ENCODE results near the gene ZBTB20. TPM values are rescaled to one million over a fixed set of nuclear protein-coding genes. Genes with fewer than 3 reads are reported as not detected.

ZBTB20 gene
- total and polyA plus RNA-seq, 2 donors (not counting 1 experiment from before 2014, with no cell fraction given), result 4.0 to 123 TPM

- ChIA-PET CTCF (interaction anchor here (1.1 to 17.8 kb wide), 3 partner anchors 9 to 16 kb away, joined by 4 to 203 read pairs (median 36); no protein-coding TSS in a partner anchor), POLR2A (no interaction called here)
- ATAC-seq (ENCODE audit: low read depth), result no peak
- H3K27me3 ChIP-seq (replicated peaks in 1 of 4; ENCODE audit: control extremely low read depth in 1 of 4, control insufficient read depth in 3 of 4, insufficient read depth in 4 of 4, low read length in 3 of 4), result no peaks in the 10 kb centered on the region
- H3K9me3 Mint-ChIP-seq (ENCODE audit: insufficient read depth), result no peaks in the 10 kb centered on the region
- no peak overlapping the region for H2AFZ ChIP-seq (ENCODE audit: insufficient read depth, low read depth, low read length, poor library complexity, severe bottlenecking)
- no peak overlapping the region for H3K4me2 ChIP-seq (replicated peaks; ENCODE audit: low read depth, low read length, poor library complexity, severe bottlenecking)
- no CpG with 5 or more reads among the region's 5 CpGs for WGBS (ENCODE audit: insufficient coverage)
- peaks cover 13 to 15% of the 10 kb centered on the region in 2 donors for H3K4me1 ChIP-seq (ENCODE audit: control insufficient read depth in 2 of 2, insufficient read depth in 2 of 2, low read length in 2 of 2)
- H3K4me3 Mint-ChIP-seq, result no peak overlapping the region
- H3K79me2 ChIP-seq (ENCODE audit: control insufficient read depth, insufficient read depth, low read length), result no peaks in the 10 kb centered on the region
- H3K27ac ChIP-seq (ENCODE audit: low read length in 2 of 2), result no peak overlapping the region
- intact Hi-C loops (cut with micrococcal nuclease), result no loop called here
- H3K9ac ChIP-seq (ENCODE audit: low read length), result no peak overlapping the region
- H3K27ac Mint-ChIP-seq, result no peak overlapping the region
- DNase-seq, result no peak
- H3K4me1 Mint-ChIP-seq, result peaks cover 61% of the 10 kb centered on the region
- peaks cover 4% of the 10 kb centered on the region for H4K20me1 ChIP-seq (ENCODE audit: control insufficient read depth, insufficient read depth, low read length, poor library complexity, severe bottlenecking)
- no peak overlapping the region for H3K4me3 ChIP-seq (ENCODE audit: control extremely low read depth in 1 of 5, extremely low read depth in 1 of 5, insufficient read depth in 1 of 5, low read depth in 2 of 5, low read length in 4 of 5)
- H3K36me3 ChIP-seq (replicated peaks in 1 of 2; ENCODE audit: control extremely low read depth in 1 of 2, control insufficient read depth in 1 of 2, extremely low read depth in 1 of 2, insufficient read depth in 2 of 2, low read length in 1 of 2), result no peaks in the 10 kb centered on the region
- H3K9me3 ChIP-seq (ENCODE audit: control extremely low read depth in 1 of 3, control insufficient read depth in 2 of 3, insufficient read depth in 1 of 3, low read length in 2 of 3), result no peaks in the 10 kb centered on the region
- no peak for TF ChIP-seq CTCF (IDR thresholded peaks at IDR 0.05)
- TF ChIP-seq EZH2 (IDR thresholded peaks at IDR 0.05; ENCODE audit: borderline replicate concordance, insufficient read depth, low read depth, low read length, poor library complexity, severe bottlenecking), result no peak
- H3K27me3 Mint-ChIP-seq, result no peaks in the 10 kb centered on the region
These were observed 711.5 kb downstream of the ZBTB20 start for GRCh38 chr3:114435386-114436115.

GRCh38 chr3:114432310-114432709, 714.8 kb downstream of the ZBTB20 start:
- WGBS (ENCODE audit: insufficient coverage), result 93% methylated on average over 2 of the region's 2 CpGs
- peak overlapping the region; percentile 41 for H3K27ac Mint-ChIP-seq

More at GRCh38 chr3:114432310-114432709, 714.8 kb downstream of the ZBTB20 start:
- Histone ChIP-seq H3K36me3 (replicated peaks in 1 of 2; ENCODE audit: control extremely low read depth in 1 of 2, control insufficient read depth in 1 of 2, extremely low read depth in 1 of 2, insufficient read depth in 2 of 2, low read length in 1 of 2) (no peaks in the 10 kb centered on the region), H3K4me3 (ENCODE audit: control extremely low read depth in 1 of 5, extremely low read depth in 1 of 5, insufficient read depth in 1 of 5, low read depth in 2 of 5, low read length in 4 of 5) (no peak overlapping the region), H3K79me2 (ENCODE audit: control insufficient read depth, insufficient read depth, low read length) (no peaks in the 10 kb centered on the region), H3K27me3 (replicated peaks in 1 of 4; ENCODE audit: control extremely low read depth in 1 of 4, control insufficient read depth in 3 of 4, insufficient read depth in 4 of 4, low read length in 3 of 4) (no peaks in the 10 kb centered on the region), H3K9ac (ENCODE audit: low read length) (no peak overlapping the region), H4K20me1 (ENCODE audit: control insufficient read depth, insufficient read depth, low read length, poor library complexity, severe bottlenecking) (peaks cover 6% of the 10 kb centered on the region), H3K4me2 (replicated peaks; ENCODE audit: low read depth, low read length, poor library complexity, severe bottlenecking) (no peak overlapping the region), H2AFZ (ENCODE audit: insufficient read depth, low read depth, low read length, poor library complexity, severe bottlenecking) (no peak overlapping the region), H3K9me3 (ENCODE audit: control extremely low read depth in 1 of 3, control insufficient read depth in 2 of 3, insufficient read depth in 1 of 3, low read length in 2 of 3) (no peaks in the 10 kb centered on the region), H3K27ac (ENCODE audit: low read length in 2 of 2) (no peak overlapping the region), H3K4me1 (ENCODE audit: control insufficient read depth in 2 of 2, insufficient read depth in 2 of 2, low read length in 2 of 2) (peaks cover 9 to 28% of the 10 kb centered on the region in 2 donors)
- peaks cover 66% of the 10 kb centered on the region for H3K4me1 Mint-ChIP-seq
- POLR2A ChIA-PET, result interaction anchor here (0.7 kb wide), 1 partner anchor 9 kb away, joined by 3 read pairs; no protein-coding TSS in a partner anchor
- no peak overlapping the region for H3K4me3 Mint-ChIP-seq
- CTCF ChIA-PET, result interaction anchor here (0.7 to 5.2 kb wide), 5 partner anchors 9 to 76 kb away, joined by 3 to 31 read pairs (median 9); no protein-coding TSS in a partner anchor
- no peaks in the 10 kb centered on the region for H3K9me3 Mint-ChIP-seq (ENCODE audit: insufficient read depth)
- DNase-seq (no peak), ATAC-seq (ENCODE audit: low read depth) (no peak)
- no peaks in the 10 kb centered on the region for H3K27me3 Mint-ChIP-seq
- no peak for TF ChIP-seq EZH2 (IDR thresholded peaks at IDR 0.05; ENCODE audit: borderline replicate concordance, insufficient read depth, low read depth, low read length, poor library complexity, severe bottlenecking)
- TF ChIP-seq CTCF (IDR thresholded peaks at IDR 0.05), result no peak
- intact Hi-C loops (cut with micrococcal nuclease), result no loop called here

Measured in B cell (primary cell).